ENCODE results near the gene CCL4L2. TPM values are rescaled to one million over a fixed set of nuclear protein-coding genes. Genes with fewer than 3 reads are reported as not detected.
"Not testable (repeated sequence)": the region's sequence is repeated elsewhere in the genome, so short reads cannot be mapped to it uniquely, and the experiment has no call there.

Gene CCL4L2
- total and polyA plus RNA-seq, 2 donors from 2014 or later: 1.6 to 3.4 TPM

DNA sequence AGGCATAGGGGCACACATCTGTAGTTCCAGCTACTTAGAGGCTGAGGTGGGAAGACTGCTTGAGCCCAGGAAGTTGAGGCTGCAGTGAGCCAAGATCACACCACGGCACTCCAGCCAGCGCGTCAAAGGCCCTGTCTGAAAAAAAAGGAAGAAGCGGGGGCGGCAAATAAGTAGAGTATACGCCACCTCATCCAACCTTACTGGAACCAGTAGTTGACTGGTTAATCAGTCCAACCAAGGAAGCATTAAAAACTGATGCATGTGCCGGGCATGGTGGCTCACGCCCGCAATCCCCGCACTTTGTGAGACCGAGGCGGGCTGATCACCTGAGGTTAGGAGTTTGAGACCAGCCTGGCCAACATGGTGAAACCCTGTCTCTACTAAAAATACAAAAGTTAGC lies 12.1 kb downstream of the CCL4L2 start:
- H3K9ac ChIP-seq (ENCODE audit: low read length in 3 of 3); DNase-seq; H3K27me3 ChIP-seq (ENCODE audit: control insufficient read depth, insufficient read depth, low read length); H3K4me1 ChIP-seq (ENCODE audit: control insufficient read depth in 2 of 3, insufficient read depth in 2 of 3, low read depth in 1 of 3, low read length in 3 of 3); intact Hi-C loops (cut with DNase I); H3K4me3 ChIP-seq (ENCODE audit: low read length in 3 of 3); FAIRE-seq; H3K9me3 ChIP-seq (ENCODE audit: control insufficient read depth in 2 of 3, insufficient read depth in 1 of 3, low read length in 3 of 3); H3K36me3 ChIP-seq (ENCODE audit: control insufficient read depth in 2 of 3, insufficient read depth in 3 of 3, low read length in 3 of 3); H3K27ac ChIP-seq (ENCODE audit: low read depth in 2 of 2, low read length in 2 of 2): not testable (repeated sequence)

GRCh38 chr17:36229644-36230043 lies 18.8 kb downstream of the CCL4L2 start:
- H3K4me3 ChIP-seq (ENCODE audit: low read length in 3 of 3); H3K27ac ChIP-seq (ENCODE audit: low read depth in 2 of 2, low read length in 2 of 2); intact Hi-C loops (cut with DNase I); H3K4me1 ChIP-seq (ENCODE audit: control insufficient read depth in 2 of 3, insufficient read depth in 2 of 3, low read depth in 1 of 3, low read length in 3 of 3); FAIRE-seq; H3K36me3 ChIP-seq (ENCODE audit: control insufficient read depth in 2 of 3, insufficient read depth in 3 of 3, low read length in 3 of 3); DNase-seq; H3K9me3 ChIP-seq (ENCODE audit: control insufficient read depth in 2 of 3, insufficient read depth in 1 of 3, low read length in 3 of 3); H3K9ac ChIP-seq (ENCODE audit: low read length in 3 of 3); H3K27me3 ChIP-seq (ENCODE audit: control insufficient read depth, insufficient read depth, low read length): not testable (repeated sequence)

- H3K36me3 ChIP-seq (ENCODE audit: control insufficient read depth in 2 of 3, insufficient read depth in 3 of 3, low read length in 3 of 3); H3K4me3 ChIP-seq (ENCODE audit: low read length in 3 of 3); DNase-seq; H3K9me3 ChIP-seq (ENCODE audit: control insufficient read depth in 2 of 3, insufficient read depth in 1 of 3, low read length in 3 of 3); intact Hi-C loops (cut with DNase I); H3K4me1 ChIP-seq (ENCODE audit: control insufficient read depth in 2 of 3, insufficient read depth in 2 of 3, low read depth in 1 of 3, low read length in 3 of 3); H3K9ac ChIP-seq (ENCODE audit: low read length in 3 of 3); H3K27ac ChIP-seq (ENCODE audit: low read depth in 2 of 2, low read length in 2 of 2); FAIRE-seq; H3K27me3 ChIP-seq (ENCODE audit: control insufficient read depth, insufficient read depth, low read length): not testable (repeated sequence)
Observed at GRCh38 chr17:36242046-36242445, 31.2 kb downstream of the CCL4L2 start.

Other genes with a start within 250 kb of the CCL4L2 start
- gene CCL16, start 229.6 kb upstream of the CCL4L2 start, total RNA-seq: 0.79 TPM
- not detected for gene CCL16, start 229.6 kb upstream of the CCL4L2 start, polyA plus RNA-seq (ENCODE audit: insufficient read depth, low read depth, low replicate concordance)
- 134 TPM for gene CCL14, start 224.3 kb upstream of the CCL4L2 start, total RNA-seq
- 14.2 TPM for gene CCL14, start 224.3 kb upstream of the CCL4L2 start, polyA plus RNA-seq (ENCODE audit: insufficient read depth, low read depth, low replicate concordance)
- 0.82 TPM for gene CCL15, start 209.5 kb upstream of the CCL4L2 start, total RNA-seq
- gene CCL15, start 209.5 kb upstream of the CCL4L2 start, polyA plus RNA-seq (ENCODE audit: insufficient read depth, low read depth, low replicate concordance): 22.2 TPM
- gene CCL23, start 193.1 kb upstream of the CCL4L2 start, total RNA-seq: 18.1 TPM
- 4.8 TPM for gene CCL23, start 193.1 kb upstream of the CCL4L2 start, polyA plus RNA-seq (ENCODE audit: insufficient read depth, low read depth, low replicate concordance)
- 4.5 TPM for gene CCL18, start 146.8 kb upstream of the CCL4L2 start, total RNA-seq
- gene CCL18, start 146.8 kb upstream of the CCL4L2 start, polyA plus RNA-seq (ENCODE audit: insufficient read depth, low read depth, low replicate concordance): not detected
- gene CCL3, start 120.9 kb upstream of the CCL4L2 start, total RNA-seq: 4.2 TPM
- gene CCL3, start 120.9 kb upstream of the CCL4L2 start, polyA plus RNA-seq (ENCODE audit: insufficient read depth, low read depth, low replicate concordance): 6.6 TPM
- gene CCL4, start 107.2 kb upstream of the CCL4L2 start, total RNA-seq: 5.1 TPM
- 3.9 TPM for gene CCL4, start 107.2 kb upstream of the CCL4L2 start, polyA plus RNA-seq (ENCODE audit: insufficient read depth, low read depth, low replicate concordance)
- gene TBC1D3B, start 34.4 kb upstream of the CCL4L2 start, total RNA-seq: 7.7 TPM
- gene TBC1D3B, start 34.4 kb upstream of the CCL4L2 start, polyA plus RNA-seq (ENCODE audit: insufficient read depth, low read depth, low replicate concordance): 1.3 TPM
- 0.38 TPM for gene CCL3L1, start 14.3 kb upstream of the CCL4L2 start, total RNA-seq
- 1.2 TPM for gene CCL3L1, start 14.3 kb upstream of the CCL4L2 start, polyA plus RNA-seq (ENCODE audit: insufficient read depth, low read depth, low replicate concordance)
- gene TBC1D3I, start 53.5 kb downstream of the CCL4L2 start, total RNA-seq: 0.41 TPM
- not detected for gene TBC1D3I, start 53.5 kb downstream of the CCL4L2 start, polyA plus RNA-seq (ENCODE audit: insufficient read depth, low read depth, low replicate concordance)
- gene TBC1D3G, start 112.8 kb downstream of the CCL4L2 start, total RNA-seq: not detected
- not detected for gene TBC1D3G, start 112.8 kb downstream of the CCL4L2 start, polyA plus RNA-seq (ENCODE audit: insufficient read depth, low read depth, low replicate concordance)
- gene TBC1D3H, start 177.4 kb downstream of the CCL4L2 start, total RNA-seq: not detected
- gene TBC1D3H, start 177.4 kb downstream of the CCL4L2 start, polyA plus RNA-seq (ENCODE audit: insufficient read depth, low read depth, low replicate concordance): not detected